Urinary bladder (tissue), 4 donors: ENCODE measurements around the gene C1QTNF4. TPM values are rescaled to one million over a fixed set of nuclear protein-coding genes. Genes with fewer than 3 reads are reported as not detected.
A peak's percentile ranks its signal among the peaks of the same experiment; 100 is the strongest.
"Not testable (repeated sequence)": the region's sequence is repeated elsewhere in the genome, so short reads cannot be mapped to it uniquely, and the experiment has no call there.

Source experiments
- DNase-seq: peaks from one replicate; pipeline ENCODE4 v3.0.0-alpha.2; 2015; ENCODE audit errors: extremely low spot score
- H3K27ac ChIP-seq: one replicate; pipeline ENCODE4 v1.5.1; 2013; ENCODE audit warnings: low read depth, mild to moderate bottlenecking, moderate library complexity
- H3K36me3 ChIP-seq: one replicate; pipeline ENCODE4 v1.6.1; 2013; ENCODE audit warnings: mild to moderate bottlenecking, moderate library complexity; ENCODE audit not compliant: insufficient read depth
- H3K4me1 ChIP-seq: one replicate; pipeline ENCODE4 v1.6.1; 2013; ENCODE audit warnings: mild to moderate bottlenecking, moderate library complexity; ENCODE audit not compliant: insufficient read depth
- H3K4me3 ChIP-seq: one replicate; pipeline ENCODE4 v1.5.1; 2013; ENCODE audit warnings: low read depth, low read length
- WGBS: extraction: QIAGEN DNeasy Blood & Tissue Kit; methylation state at CpG from one replicate; pipeline ENCODE4 v1.1.7; 2013; 5-methylcytosine and 5-hydroxymethylcytosine counted together
- polyA plus RNA-seq: library from polyadenylated mRNA; stranded (reverse); fragments of 200-250 nt; gene quantifications from one replicate; pipeline ENCODE4 v1.2.3, GENCODE V29; 2013
- total RNA-seq: library from RNA; depleted of rRNA; stranded (reverse); fragments of >200 nt; gene quantifications from one replicate; pipeline ENCODE4 v1.2.3, GENCODE V29; 2014
- donor health status: healthy with polysubstance abuse.
- donor health status: healthy.

Gene C1QTNF4
- total RNA-seq: 3.5 TPM
- polyA plus RNA-seq: 7.1 TPM

GRCh38 chr11:47593934-47594855 lies at the start of gene C1QTNF4:
Gene C1QTNF4 (minus strand): TSS chr11:47594411. CDS start chr11:47590810, 3,601 bp downstream.
- WGBS: 2% methylated on average over 48 of the region's 48 CpGs
- Histone ChIP-seq H3K4me3 (no peak within 1 kb of the TSS), H3K4me1 (no peaks in the 10 kb centered on the region), H3K36me3 (no peaks in the 10 kb centered on the region), H3K27ac (no peak within 1 kb of the TSS)
- DNase-seq: no peak

GRCh38 chr11:47642099-47642855 lies 48.1 kb upstream of the C1QTNF4 start, which contains the start of gene MTCH2:
Gene MTCH2 (minus strand): TSS chr11:47642559. CDS start chr11:47642465, 94 bp downstream.
- peak within 1 kb of the TSS; percentile 90 for H3K27ac ChIP-seq
- peaks cover 2% of the 10 kb centered on the region for H3K4me1 ChIP-seq
- peak; percentile 96 for DNase-seq
- WGBS: 1% methylated on average over 78 of the region's 78 CpGs
- peak within 1 kb of the TSS; percentile 74 for H3K4me3 ChIP-seq
- H3K36me3 ChIP-seq: no peaks in the 10 kb centered on the region

GRCh38 chr11:47641600-47642098 lies 47.4 kb upstream of the C1QTNF4 start:
- H3K27ac ChIP-seq: peak overlapping the region; percentile 90
- peak overlapping the region; percentile 74 for H3K4me3 ChIP-seq
- DNase-seq: no peak
- H3K36me3 ChIP-seq: no peaks in the 10 kb centered on the region
- peaks cover 2% of the 10 kb centered on the region for H3K4me1 ChIP-seq
- 7% methylated on average over 14 of the region's 14 CpGs for WGBS

GRCh38 chr11:47640506-47640905 lies 46.3 kb upstream of the C1QTNF4 start:
- not testable (repeated sequence) for DNase-seq, H3K4me1 ChIP-seq, H3K4me3 ChIP-seq, H3K36me3 ChIP-seq, H3K27ac ChIP-seq
- WGBS: 79% methylated on average over 6 of the region's 6 CpGs

GRCh38 chr11:47636331-47636730 lies 42.1 kb upstream of the C1QTNF4 start:
- not testable (repeated sequence) for H3K4me1 ChIP-seq, DNase-seq, H3K27ac ChIP-seq, H3K36me3 ChIP-seq, H3K4me3 ChIP-seq
- WGBS: 87% methylated on average over 11 of the region's 11 CpGs

- H3K4me1 ChIP-seq: no peaks in the 10 kb centered on the region
- H3K4me3 ChIP-seq: no peak overlapping the region
- 71% methylated on average over 5 of the region's 5 CpGs for WGBS
- no peak overlapping the region for H3K27ac ChIP-seq
- DNase-seq: no peak
- H3K36me3 ChIP-seq: peaks cover 6% of the 10 kb centered on the region
These were observed 37.3 kb upstream of the C1QTNF4 start for GRCh38 chr11:47631473-47631872.

- Histone ChIP-seq H3K4me3 (no peak overlapping the region), H3K36me3 (peaks cover 11% of the 10 kb centered on the region), H3K4me1 (no peaks in the 10 kb centered on the region), H3K27ac (no peak overlapping the region)
- WGBS: 64% methylated on average over 4 of the region's 4 CpGs
- DNase-seq: no peak
These were observed 33.8 kb upstream of the C1QTNF4 start for GRCh38 chr11:47628026-47628425.

- Histone ChIP-seq H3K27ac (no peak overlapping the region), H3K36me3 (peaks cover 12% of the 10 kb centered on the region), H3K4me3 (no peak overlapping the region), H3K4me1 (no peaks in the 10 kb centered on the region)
- DNase-seq: no peak
- over 99% methylated on average over 8 of the region's 8 CpGs for WGBS
These were observed 32.0 kb upstream of the C1QTNF4 start for GRCh38 chr11:47626234-47626633.

- H3K36me3 ChIP-seq: peaks cover 4% of the 10 kb centered on the region
These were observed 26.7 kb upstream of the C1QTNF4 start for GRCh38 chr11:47620836-47621378.

GRCh38 chr11:47617417-47617809 lies 23.2 kb upstream of the C1QTNF4 start:
- no peak for DNase-seq

More at GRCh38 chr11:47620836-47621378, 26.7 kb upstream of the C1QTNF4 start:
- no peaks in the 10 kb centered on the region for H3K4me1 ChIP-seq
- H3K4me3 ChIP-seq: no peak overlapping the region
- WGBS: 90% methylated on average over 2 of the region's 2 CpGs
- no peak for DNase-seq
- H3K27ac ChIP-seq: no peak overlapping the region

GRCh38 chr11:47616726-47617416 lies 22.7 kb upstream of the C1QTNF4 start:
- H3K4me1 ChIP-seq: no peaks in the 10 kb centered on the region
- no peak for DNase-seq
- no peak overlapping the region for H3K4me3 ChIP-seq
- H3K27ac ChIP-seq: no peak overlapping the region
- WGBS: 88% methylated on average over 10 of the region's 10 CpGs
- H3K36me3 ChIP-seq: peaks cover 2% of the 10 kb centered on the region

More at GRCh38 chr11:47617417-47617809, 23.2 kb upstream of the C1QTNF4 start:
- peaks cover 2% of the 10 kb centered on the region for H3K36me3 ChIP-seq
- H3K27ac ChIP-seq: no peak overlapping the region
- no peaks in the 10 kb centered on the region for H3K4me1 ChIP-seq
- no peak overlapping the region for H3K4me3 ChIP-seq
- 47% methylated on average over 3 of the region's 3 CpGs for WGBS

GRCh38 chr11:47615249-47615648 lies 21.0 kb upstream of the C1QTNF4 start:
- DNase-seq: no peak
- Histone ChIP-seq H3K4me1 (no peaks in the 10 kb centered on the region), H3K4me3 (no peak overlapping the region), H3K36me3 (no peaks in the 10 kb centered on the region), H3K27ac (no peak overlapping the region)

GRCh38 chr11:47611348-47611794 lies 17.2 kb upstream of the C1QTNF4 start:
- no peak for DNase-seq
- H3K27ac ChIP-seq: no peak overlapping the region
- H3K4me1 ChIP-seq: no peaks in the 10 kb centered on the region
- H3K4me3 ChIP-seq: no peak overlapping the region
- WGBS: 79% methylated on average over 6 of the region's 6 CpGs
- peaks cover 2% of the 10 kb centered on the region for H3K36me3 ChIP-seq
